Measurements from ENCODE around the gene TTYH3.

Gene TTYH3

GRCh38 chr7:2634267-2635145 is 2.7 kb downstream of the TTYH3 start:
- no peak for DNase-seq (ENCODE audit: low read depth in 3 of 3, low spot score in 1 of 3)

GRCh38 chr7:2635148-2635668 is 3.4 kb downstream of the TTYH3 start:
- no peak for DNase-seq (ENCODE audit: low read depth in 3 of 3, low spot score in 1 of 3)

DNA sequence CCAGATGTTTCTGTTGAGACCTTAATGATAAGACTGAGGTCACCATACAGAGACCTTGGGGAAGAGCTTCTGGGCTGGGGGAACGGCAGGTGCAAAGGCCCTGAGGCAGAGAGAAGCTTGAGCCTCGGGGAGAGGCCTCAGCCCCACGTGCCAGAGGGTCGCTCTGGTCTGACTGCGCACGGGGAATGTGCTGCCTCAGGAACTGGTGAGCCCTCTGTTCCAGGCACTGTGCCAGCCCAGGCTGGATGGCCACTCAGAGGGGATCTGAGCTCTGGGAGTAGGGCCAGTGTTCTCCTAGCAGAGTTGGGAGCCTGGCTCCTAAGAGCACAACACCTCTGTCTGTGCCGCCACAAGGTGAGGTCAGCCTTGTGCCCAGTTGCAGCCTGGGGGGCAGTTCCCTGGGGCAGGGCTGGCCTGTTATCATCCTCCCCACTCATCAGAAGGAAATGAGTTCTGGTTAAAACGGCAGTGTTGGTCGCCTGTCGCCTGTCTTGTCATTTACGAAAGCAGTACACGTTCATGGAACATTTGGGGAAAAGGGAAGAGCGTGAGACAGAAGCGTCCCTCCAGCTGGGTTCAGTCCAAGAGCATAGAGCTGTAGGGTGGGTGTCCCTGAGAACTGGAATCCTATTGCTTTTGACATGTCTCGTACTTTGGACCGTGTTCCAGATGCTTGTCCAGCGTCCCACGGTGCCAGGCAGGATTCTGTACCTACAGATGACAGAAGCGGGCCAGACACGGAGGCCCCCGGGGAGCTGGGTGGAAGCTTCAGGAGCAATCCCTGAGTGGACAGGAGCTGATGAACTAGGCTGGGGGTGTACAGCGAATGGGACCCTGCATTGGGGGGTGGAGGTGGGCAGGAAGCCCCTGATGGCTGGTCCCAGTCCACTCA is 4.3 kb downstream of the TTYH3 start:
- DNase-seq (ENCODE audit: low read depth in 3 of 3, low spot score in 1 of 3): no peak

- DNase-seq (ENCODE audit: low read depth in 3 of 3, low spot score in 1 of 3): no peak
Measured at GRCh38 chr7:2637066-2637471, 5.3 kb downstream of the TTYH3 start.

DNA sequence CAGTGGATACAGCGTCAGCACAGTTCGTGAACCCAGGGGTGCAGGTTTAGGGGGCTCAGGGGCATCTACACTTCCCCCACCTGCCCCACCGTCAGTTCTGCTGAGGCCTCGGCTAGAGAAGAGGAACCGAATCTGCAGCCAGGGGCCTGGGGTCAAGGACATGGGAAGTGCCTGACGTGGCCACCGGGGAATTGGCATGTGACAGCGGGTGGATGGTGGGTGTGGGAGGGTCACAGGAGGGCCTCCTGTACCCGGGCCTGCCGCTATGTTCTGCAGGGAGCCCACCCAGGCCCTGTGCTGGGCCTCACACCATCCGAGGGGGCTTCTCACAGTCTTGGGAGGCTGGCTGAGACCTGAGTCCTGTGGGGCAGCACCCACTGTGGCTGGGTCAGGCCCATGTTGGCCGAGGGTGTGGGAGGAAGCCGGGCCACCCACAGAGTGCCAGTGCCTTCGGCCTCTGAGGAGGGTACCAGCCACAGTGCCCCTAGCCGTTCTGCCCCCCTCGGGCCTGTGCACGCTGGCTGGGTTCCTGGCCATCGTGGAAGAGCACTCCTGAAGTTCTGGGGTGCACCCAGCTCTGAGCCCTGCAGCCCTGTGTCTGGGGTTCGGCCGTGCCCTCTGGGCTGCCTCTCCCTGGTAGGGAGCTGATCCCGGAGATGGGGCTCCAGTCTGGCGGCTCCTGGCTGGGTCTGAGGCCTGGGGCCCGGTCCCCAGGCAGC is 5.9 kb downstream of the TTYH3 start:
- DNase-seq (ENCODE audit: low read depth in 3 of 3, low spot score in 1 of 3): no peak

GRCh38 chr7:2638224-2638991 is 6.6 kb downstream of the TTYH3 start:
- DNase-seq (ENCODE audit: low read depth in 3 of 3, low spot score in 1 of 3): no peak

DNA sequence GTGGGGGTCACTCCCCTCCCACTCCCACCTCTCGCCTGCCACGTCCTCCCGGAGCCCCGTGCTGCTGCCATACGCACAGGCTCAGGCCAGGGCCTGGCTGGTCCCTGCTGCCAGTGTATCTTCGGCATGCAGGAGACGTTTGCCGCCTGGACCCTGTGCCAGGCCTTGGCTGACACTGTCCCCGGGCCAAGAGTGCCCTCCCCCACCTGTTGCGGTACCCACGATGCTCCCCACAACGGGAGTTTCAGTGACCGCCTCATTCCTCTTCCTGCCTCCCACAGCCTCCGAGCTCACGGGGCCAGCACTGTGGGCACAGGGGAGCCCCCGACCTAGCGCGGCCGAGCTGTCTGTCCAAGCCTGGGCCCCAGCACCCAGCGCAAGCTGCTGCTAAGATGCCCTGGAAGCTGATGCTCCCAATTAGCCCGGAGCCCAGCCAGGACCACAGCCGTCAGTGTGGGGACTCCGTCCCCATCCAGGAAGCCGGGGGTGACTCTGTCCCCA is 7.4 kb downstream of the TTYH3 start:
- no peak for DNase-seq (ENCODE audit: low read depth in 3 of 3, low spot score in 1 of 3)

- DNase-seq (ENCODE audit: low read depth in 3 of 3, low spot score in 1 of 3): no peak
Measured at GRCh38 chr7:2639695-2640481, 8.1 kb downstream of the TTYH3 start.

- DNase-seq (ENCODE audit: low read depth in 3 of 3, low spot score in 1 of 3): no peak
Measured at GRCh38 chr7:2640482-2640830, 8.7 kb downstream of the TTYH3 start.

DNA sequence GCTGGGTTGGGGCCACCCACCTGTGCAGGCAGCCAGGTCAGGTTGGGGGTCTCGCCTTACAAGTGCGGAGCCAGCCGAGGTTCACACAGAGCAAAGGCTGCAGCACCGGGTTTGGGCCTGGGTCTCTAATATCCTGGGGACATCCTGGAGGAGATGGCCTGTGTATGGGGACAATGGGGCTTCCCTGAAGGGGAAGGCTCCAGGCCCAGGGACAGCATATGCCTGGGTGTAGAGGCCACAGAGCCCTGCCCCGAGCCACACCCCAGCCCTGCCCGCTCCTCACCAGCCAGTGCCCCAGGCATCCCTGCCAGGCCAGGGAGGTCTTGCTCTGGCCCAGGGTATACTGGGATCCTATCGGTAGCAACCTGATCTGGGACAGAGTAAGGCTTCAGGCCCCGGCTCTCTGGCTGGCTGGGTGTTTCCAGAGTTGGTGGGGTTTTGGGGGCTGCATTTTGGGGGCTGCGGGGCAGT is 9.1 kb downstream of the TTYH3 start:
- DNase-seq (ENCODE audit: low read depth in 3 of 3, low spot score in 1 of 3): no peak

- no peak for DNase-seq (ENCODE audit: low read depth in 3 of 3, low spot score in 1 of 3)
Measured at GRCh38 chr7:2641406-2642393, 9.9 kb downstream of the TTYH3 start.

DNA sequence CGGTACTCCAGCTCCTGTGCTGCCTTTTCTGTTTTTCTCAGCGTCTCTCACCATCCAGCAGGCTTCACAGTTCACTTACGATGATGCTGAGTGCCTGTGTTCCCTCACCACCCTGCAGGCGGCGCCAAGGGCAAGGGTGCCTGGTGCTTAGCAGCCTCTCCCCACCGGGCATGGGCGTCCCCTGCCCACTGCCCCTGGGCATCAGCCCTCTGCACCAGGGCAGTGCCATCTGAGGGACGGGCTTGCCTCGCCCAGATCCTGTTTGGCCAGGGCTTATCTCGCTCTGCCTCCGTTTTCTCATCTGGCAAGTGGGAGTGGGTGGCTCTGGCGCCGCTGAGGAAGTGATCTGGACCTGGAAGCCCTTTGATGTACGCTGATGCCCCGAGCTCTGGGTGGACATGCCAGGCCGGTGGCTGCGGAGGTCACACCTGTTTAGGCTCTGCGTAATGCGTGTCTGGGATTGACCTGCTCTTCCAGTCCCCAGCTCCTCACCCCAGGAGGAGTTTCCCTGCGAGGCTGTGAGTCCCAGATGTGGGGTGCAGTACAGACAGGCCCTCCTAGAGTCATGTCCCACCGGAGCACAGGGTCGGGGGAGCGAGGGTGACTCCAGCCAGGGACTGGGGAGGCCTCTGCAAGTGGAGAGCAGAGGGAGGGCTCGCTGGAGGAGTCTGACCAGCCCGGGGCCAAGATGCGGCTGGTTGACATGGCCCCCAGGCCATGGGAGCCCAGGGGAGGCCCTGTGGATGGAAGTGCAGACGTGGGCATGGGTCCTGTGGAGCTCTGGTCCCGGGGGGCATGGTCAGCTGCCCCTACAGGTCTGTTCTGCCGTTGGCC is 11.8 kb downstream of the TTYH3 start:
- DNase-seq (ENCODE audit: low read depth in 3 of 3, low spot score in 1 of 3): no peak

DNA sequence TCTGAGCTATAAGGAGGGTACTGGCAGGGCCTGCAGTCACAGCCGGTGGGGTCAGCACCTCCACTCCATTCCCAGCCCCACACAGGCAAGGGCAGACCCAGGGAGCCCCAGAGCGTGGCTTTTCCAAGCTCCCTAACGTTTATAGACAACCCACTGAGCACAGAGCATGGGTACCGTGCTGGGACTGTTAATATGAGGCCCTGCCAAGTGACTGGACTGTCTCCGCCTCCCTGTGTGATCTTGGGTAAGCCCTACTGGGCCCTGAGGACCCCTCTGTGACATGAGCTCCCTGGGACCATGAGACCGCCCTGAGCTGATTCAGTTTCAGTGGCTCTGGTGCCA is 12.4 kb downstream of the TTYH3 start:
- no peak for DNase-seq (ENCODE audit: low read depth in 3 of 3, low spot score in 1 of 3)

DNA sequence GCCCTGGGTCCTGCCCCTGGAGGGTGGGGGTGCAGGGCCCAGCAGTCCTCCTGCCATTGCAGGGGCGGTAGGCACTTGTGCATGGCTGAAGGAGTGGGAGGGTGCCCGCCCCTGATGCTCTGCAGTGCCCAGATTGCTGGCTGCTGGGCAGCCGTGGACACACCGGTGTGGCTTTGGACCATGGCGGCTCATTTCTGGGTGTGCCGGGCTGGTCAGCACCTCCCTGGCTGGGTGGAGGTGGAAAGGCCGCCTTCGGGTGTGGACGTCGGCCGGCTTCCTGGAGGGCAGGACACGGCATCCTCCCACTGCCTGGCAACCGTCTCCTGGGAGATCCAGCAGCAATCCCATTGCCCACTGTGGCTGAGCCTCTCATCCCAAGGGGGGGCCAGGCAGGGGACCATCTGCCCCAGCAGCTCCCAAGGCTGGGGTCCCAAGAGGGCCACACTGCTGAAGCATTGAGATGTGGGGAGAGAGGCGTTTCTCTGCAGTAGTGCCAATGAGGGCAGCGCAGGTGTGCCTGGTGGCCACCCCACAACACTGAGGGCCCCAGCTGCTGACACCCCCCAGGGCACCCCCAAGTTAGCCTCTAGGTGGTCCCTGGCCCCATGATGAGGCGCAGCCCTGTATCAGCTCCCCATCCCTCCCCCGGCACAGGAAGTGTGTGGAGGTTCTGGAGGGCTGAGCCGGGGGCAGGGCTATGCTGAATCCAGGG is 12.9 kb downstream of the TTYH3 start:
- DNase-seq (ENCODE audit: low read depth in 3 of 3, low spot score in 1 of 3): no peak

DNA sequence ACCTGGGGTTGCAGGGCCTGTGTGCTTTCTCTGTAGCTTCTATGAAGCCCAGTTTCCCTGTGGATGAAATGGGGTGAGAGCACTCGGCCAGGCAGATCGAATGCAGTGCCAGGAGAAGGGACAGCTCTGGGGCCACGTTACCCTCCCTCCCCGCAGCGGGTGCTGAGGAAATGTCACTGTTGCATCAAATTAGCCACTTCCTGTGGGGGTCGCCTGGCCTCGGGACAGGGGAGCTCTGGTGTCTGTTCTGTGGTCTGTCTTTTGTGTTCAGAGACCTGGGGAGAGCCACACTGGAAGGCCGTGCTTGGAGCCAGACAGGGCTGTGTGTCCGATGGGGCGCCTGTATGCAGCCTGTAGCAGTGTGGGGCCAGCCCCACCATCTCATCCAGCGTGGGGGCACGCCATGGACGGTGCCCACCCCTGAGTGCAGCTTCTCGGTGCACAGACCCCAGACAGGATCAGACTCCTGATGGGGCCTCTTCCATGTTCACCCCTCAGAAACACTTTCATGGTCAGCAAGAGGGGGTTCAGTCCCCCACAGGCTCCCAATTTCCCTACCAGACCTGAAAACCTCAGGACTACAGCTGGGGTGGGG is 13.6 kb downstream of the TTYH3 start:
- no peak for DNase-seq (ENCODE audit: low read depth in 3 of 3, low spot score in 1 of 3)

DNA sequence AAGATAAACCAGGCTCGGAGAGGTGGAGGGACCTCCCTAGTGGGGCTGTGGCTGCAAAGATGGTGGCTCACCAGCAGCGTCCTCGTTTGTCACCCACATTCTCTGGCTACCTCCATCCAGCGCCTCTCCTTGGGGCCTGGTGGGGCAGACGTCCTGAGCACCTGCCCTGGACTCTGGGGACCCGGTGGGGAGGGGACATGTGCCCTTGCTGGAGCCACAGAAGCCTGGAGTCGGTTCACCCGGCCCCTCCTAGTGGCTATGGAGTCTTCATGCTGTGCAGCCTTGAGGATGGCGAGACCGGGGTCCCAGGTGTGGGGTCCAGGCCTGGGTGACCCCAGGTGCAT is 14.5 kb downstream of the TTYH3 start:
- DNase-seq (ENCODE audit: low read depth in 3 of 3, low spot score in 1 of 3): no peak

Data from stimulated activated CD4-positive, alpha-beta T cell treated with anti-CD3 and anti-CD28 coated beads, TNF-alpha, amount 100 ng/mL, for 1 hour (primary cell).